ENCODE data around the gene DYNC2I2. TPM values are rescaled to one million over a fixed set of nuclear protein-coding genes. Genes with fewer than 3 reads are reported as not detected.

Gene DYNC2I2
- total RNA-seq, 4 donors from 2014 or later = 36.6 to 46.8 (median 44.0) TPM

DNA sequence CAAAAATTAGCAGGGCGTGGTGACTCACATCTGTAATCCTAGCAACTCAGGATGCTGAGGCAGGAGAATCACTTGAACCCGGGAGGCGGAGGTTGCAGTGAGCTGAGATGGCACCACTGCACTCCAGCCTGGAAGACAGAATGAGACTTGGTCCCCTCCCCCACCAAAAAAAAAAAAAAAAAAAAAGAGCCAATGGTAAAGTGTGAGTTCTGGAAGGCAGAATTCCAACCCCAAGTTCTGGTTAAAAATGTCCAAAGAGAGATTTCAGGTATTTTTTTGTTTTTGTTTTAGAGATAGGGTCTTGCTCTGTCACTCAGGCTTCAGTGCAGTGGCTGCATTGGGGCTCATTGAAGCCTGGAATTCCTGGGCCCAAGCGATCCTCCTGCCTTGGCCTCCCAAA, 30.8 kb upstream of the DYNC2I2 start:
- 91 to 93% methylated on average over 4 of the region's 4 CpGs for WGBS, 2 donors
- H3K4me3 ChIP-seq (ENCODE audit: low read depth, poor library complexity, severe bottlenecking) = no peak overlapping the region
- intact Hi-C loops (cut with DNase I; ENCODE audit: low total_unique reads) = no loop called here
- no peak for DNase-seq (ENCODE audit: low spot score in 2 of 2)
- TF ChIP-seq, protein P1, sequence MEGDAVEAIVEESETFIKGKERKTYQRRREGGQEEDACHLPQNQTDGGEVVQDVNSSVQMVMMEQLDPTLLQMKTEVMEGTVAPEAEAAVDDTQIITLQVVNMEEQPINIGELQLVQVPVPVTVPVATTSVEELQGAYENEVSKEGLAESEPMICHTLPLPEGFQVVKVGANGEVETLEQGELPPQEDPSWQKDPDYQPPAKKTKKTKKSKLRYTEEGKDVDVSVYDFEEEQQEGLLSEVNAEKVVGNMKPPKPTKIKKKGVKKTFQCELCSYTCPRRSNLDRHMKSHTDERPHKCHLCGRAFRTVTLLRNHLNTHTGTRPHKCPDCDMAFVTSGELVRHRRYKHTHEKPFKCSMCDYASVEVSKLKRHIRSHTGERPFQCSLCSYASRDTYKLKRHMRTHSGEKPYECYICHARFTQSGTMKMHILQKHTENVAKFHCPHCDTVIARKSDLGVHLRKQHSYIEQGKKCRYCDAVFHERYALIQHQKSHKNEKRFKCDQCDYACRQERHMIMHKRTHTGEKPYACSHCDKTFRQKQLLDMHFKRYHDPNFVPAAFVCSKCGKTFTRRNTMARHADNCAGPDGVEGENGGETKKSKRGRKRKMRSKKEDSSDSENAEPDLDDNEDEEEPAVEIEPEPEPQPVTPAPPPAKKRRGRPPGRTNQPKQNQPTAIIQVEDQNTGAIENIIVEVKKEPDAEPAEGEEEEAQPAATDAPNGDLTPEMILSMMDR (IDR thresholded peaks at IDR 0.05) = no peak
- TF ChIP-seq POLR2A (IDR thresholded peaks at IDR 0.05) = no peak

GRCh38 chr9:128685636-128686489, 29.2 kb upstream of the DYNC2I2 start:
- H3K4me3 ChIP-seq (ENCODE audit: low read depth, poor library complexity, severe bottlenecking) = no peak overlapping the region
- no peak for TF ChIP-seq POLR2A (IDR thresholded peaks at IDR 0.05)
- TF ChIP-seq, protein P1 (IDR thresholded peaks at IDR 0.05) = no peak
- 78% methylated on average over 17 of the region's 17 CpGs for WGBS, 2 donors
- intact Hi-C loops (cut with DNase I; ENCODE audit: low total_unique reads) = no loop called here
- DNase-seq (ENCODE audit: low spot score in 2 of 2) = no peak

GRCh38 chr9:128684325-128685199, 27.9 kb upstream of the DYNC2I2 start:
- intact Hi-C loops (cut with DNase I; ENCODE audit: low total_unique reads) = no loop called here

GRCh38 chr9:128684065-128684324, 27.3 kb upstream of the DYNC2I2 start:
- WGBS, 2 donors = 0 to 4% methylated on average over 3 of the region's 3 CpGs
- no peak for TF ChIP-seq POLR2A (IDR thresholded peaks at IDR 0.05)
- TF ChIP-seq, protein P1 (IDR thresholded peaks at IDR 0.05) = no peak
- intact Hi-C loops (cut with DNase I; ENCODE audit: low total_unique reads) = no loop called here
- H3K4me3 ChIP-seq (ENCODE audit: low read depth, poor library complexity, severe bottlenecking) = peak overlapping the region; percentile 53
- no peak for DNase-seq (ENCODE audit: low spot score in 2 of 2)

More at GRCh38 chr9:128684325-128685199, 27.9 kb upstream of the DYNC2I2 start:
- WGBS, 2 donors = 3 to 9% methylated on average over 15 of the region's 15 CpGs
- DNase-seq (ENCODE audit: low spot score in 2 of 2) = peak; percentile 84 to 96
- TF ChIP-seq POLR2A (IDR thresholded peaks at IDR 0.05) = no peak
- TF ChIP-seq, protein P1 (IDR thresholded peaks at IDR 0.05) = no peak
- H3K4me3 ChIP-seq (ENCODE audit: low read depth, poor library complexity, severe bottlenecking) = peak overlapping the region; percentile 53

DNA sequence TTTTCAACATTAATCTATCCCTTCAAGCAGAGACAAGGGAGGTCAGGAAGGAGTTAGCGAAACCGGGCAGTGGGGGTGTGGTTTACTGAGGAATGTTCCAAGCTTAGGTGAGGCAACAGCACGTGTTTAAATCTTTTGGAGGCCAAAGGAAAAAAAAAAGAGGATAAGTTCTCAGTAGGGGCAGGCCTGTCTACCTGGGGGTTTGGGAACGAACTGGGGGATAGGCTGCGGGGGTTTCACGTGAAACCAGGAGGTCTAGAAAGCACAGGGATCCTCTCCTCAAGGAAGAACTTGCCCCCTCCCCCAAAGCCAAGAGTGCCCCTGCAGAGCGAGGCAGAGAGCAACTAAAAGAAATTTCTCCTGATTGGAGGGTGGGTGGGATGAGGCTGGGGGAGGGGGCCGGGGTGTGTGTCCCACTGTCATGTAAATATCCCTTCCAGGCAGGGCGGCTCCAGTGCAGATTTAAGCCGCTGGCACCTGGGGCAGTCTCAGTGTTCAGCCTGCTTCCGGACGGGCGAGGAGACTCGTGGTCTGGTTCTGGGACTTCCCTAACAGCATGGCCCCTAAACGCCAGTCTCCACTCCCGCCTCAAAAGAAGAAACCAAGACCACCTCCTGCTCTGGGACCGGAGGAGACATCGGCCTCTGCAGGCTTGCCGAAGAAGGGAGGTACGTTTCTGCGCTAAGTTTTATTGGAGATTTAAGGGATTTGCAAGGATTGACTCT, 26.9 kb upstream of the DYNC2I2 start:
- H3K4me3 ChIP-seq (ENCODE audit: low read depth, poor library complexity, severe bottlenecking) = peak overlapping the region; percentile 53
- TF ChIP-seq, protein P1 (IDR thresholded peaks at IDR 0.05) = no peak
- no peak for TF ChIP-seq POLR2A (IDR thresholded peaks at IDR 0.05)
- intact Hi-C loops (cut with DNase I; ENCODE audit: low total_unique reads) = no loop called here
- 3 to 4% methylated on average over 21 of the region's 21 CpGs for WGBS, 2 donors
- DNase-seq (ENCODE audit: low spot score in 2 of 2) = peak; percentile 66 to 91

Measured in lower leg skin (tissue), 4 donors.